Adrenal gland (tissue), 12 donors: ENCODE results near the gene FCAMR. TPM values are rescaled to one million over a fixed set of nuclear protein-coding genes. Genes with fewer than 3 reads are reported as not detected.
"Not testable (repeated sequence)": the region's sequence is repeated elsewhere in the genome, so short reads cannot be mapped to it uniquely, and the experiment has no call there.

ENCODE experiments used
- DNase-seq, 7 donors: peaks; one replicate each; pipeline ENCODE4 v3.0.0-alpha.2; 2019 to 2020
- H3K27ac ChIP-seq, 5 donors: fragments of 200-600 bp; sonication (generic) in 4 of 5; 1 replicate in 3 of 5; 2 replicates in 2 of 5; pipeline versions ENCODE4 v1.5.1 to v1.8.0; 2016 to 2020; ENCODE audit warnings: mild to moderate bottlenecking in 1 of 5
- H3K27me3 ChIP-seq: fragments of 200-600 bp; 2 replicates; pipeline ENCODE4 v1.8.0; 2021
- H3K36me3 ChIP-seq, 2 donors: fragments of 200-600 bp; replicated peaks in 1 of 2; 1 replicate in 1 of 2; 2 replicates in 1 of 2; pipeline versions ENCODE4 v1.5.1 to v1.8.0; 2018 to 2022
- H3K4me1 ChIP-seq, 2 donors: fragments of 200-600 bp; replicated peaks in 1 of 2; 1 replicate in 1 of 2; 2 replicates in 1 of 2; pipeline versions ENCODE4 v1.5.1 to v1.8.0; 2018 to 2021
- H3K4me3 ChIP-seq, 4 donors: fragments of 200-600 bp; sonication (generic) in 3 of 4; one replicate each; pipeline ENCODE4 v1.5.1; 2016 to 2018
- H3K9me3 ChIP-seq, 3 donors: fragments of 200-600 bp; sonication (generic) in 1 of 3; replicated peaks in 1 of 3; 1 replicate in 2 of 3; 2 replicates in 1 of 3; pipeline versions ENCODE4 v1.5.1 to v1.8.0; 2016 to 2021
- POLR2A ChIP-seq, 2 donors: fragments of 450-650 bp; IDR thresholded peaks; one replicate each; pipeline ENCODE4 v1.6.1; 2017; ENCODE audit warnings: antibody characterized with exemption in 2 of 2, mild to moderate bottlenecking in 2 of 2, moderate library complexity in 1 of 2
- WGBS, 4 donors: extraction: QIAGEN DNeasy Blood & Tissue Kit in 2 of 4; methylation state at CpG; one replicate each; pipeline versions ENCODE4 v1.1.5 to v1.1.7; 2013 to 2017; 5-methylcytosine and 5-hydroxymethylcytosine counted together
- intact Hi-C, 2 donors: fragments of 100-400 bp; cut with DNase I; formaldehyde crosslinking; loops; one replicate each; pipeline versions ENCODE4 v1.14.1 to v1.15.0; 2022 to 2023
- polyA plus RNA-seq, 3 donors: library from polyadenylated mRNA; stranded (reverse); fragments of 200-250 nt in 2 of 3; fragments of 350-450 nt in 1 of 3; fragmentation: Illumina TruSeq in 1 of 3; extraction: RNeasy Lipid Tissue Mini Kit (QIAGEN cat#74804) in 1 of 3; gene quantifications; one replicate each; pipeline ENCODE4 v1.2.3, GENCODE V29; 2013 to 2014
- total RNA-seq, 9 donors: library from RNA; depleted of rRNA in 4 of 9; stranded (reverse); fragments of >200 nt in 4 of 9; fragments of 120-200 nt in 1 of 9; fragmentation: NEBNext Ultra II Directional in 1 of 9; extraction: Animal tissue kit (Norgen Biotek cat#: 25700) in 1 of 9; gene quantifications; one replicate each; pipeline versions ENCODE4 v1.1.0 to v1.2.4, GENCODE V29; 2013 to 2023
- TF ChIP-seq, protein P1 (sequence below), 6 experiments: fragments of 450-650 bp in 4 of 6; fragments of 200-600 bp in 2 of 6; sonication (generic) in 1 of 6; IDR thresholded peaks; 1 replicate in 5 of 6; 2 replicates in 1 of 6; pipeline versions ENCODE4 v1.5.1 to v1.8.0; 2016 to 2021; ENCODE audit warnings: antibody characterized with exemption in 6 of 6, mild to moderate bottlenecking in 2 of 6, moderate library complexity in 1 of 6
- donor health status: healthy with polysubstance abuse.
- donor health status: Bipolar disorder and iron deficiency.
- donor health status: DM: yes; HTN: yes; CAD: no.
- donor health status: DM: no; HTN: no; CAD: no.
- donor health status: DM: no; HTN: no; CAD: no.
- donor health status: DM: yes; HTN: yes; CAD: no.

The FCAMR gene
- total and polyA plus RNA-seq, 12 donors: not detected

DNA sequence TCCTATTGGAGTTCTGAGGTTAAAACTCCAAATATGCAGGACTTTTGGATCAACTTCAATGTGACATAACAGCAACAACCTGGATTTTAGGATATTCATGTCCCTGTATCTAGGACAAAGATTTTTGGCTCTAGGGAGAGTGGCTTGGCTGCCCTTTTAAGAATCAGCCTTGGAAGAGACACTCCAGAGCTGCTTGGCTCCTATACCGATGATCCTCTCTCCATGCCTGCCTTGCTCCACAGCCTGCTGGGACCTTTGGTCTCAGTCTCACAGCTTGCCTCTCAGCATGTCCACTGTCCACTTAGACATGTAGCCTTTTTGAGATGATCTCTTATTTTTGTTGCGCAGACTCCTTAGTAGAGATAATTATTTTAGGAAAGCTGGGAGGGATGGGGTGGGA, 44.0 kb downstream of the FCAMR start:
- TF ChIP-seq POLR2A (IDR thresholded peaks at IDR 0.05): no peak
- TF ChIP-seq, protein P1, sequence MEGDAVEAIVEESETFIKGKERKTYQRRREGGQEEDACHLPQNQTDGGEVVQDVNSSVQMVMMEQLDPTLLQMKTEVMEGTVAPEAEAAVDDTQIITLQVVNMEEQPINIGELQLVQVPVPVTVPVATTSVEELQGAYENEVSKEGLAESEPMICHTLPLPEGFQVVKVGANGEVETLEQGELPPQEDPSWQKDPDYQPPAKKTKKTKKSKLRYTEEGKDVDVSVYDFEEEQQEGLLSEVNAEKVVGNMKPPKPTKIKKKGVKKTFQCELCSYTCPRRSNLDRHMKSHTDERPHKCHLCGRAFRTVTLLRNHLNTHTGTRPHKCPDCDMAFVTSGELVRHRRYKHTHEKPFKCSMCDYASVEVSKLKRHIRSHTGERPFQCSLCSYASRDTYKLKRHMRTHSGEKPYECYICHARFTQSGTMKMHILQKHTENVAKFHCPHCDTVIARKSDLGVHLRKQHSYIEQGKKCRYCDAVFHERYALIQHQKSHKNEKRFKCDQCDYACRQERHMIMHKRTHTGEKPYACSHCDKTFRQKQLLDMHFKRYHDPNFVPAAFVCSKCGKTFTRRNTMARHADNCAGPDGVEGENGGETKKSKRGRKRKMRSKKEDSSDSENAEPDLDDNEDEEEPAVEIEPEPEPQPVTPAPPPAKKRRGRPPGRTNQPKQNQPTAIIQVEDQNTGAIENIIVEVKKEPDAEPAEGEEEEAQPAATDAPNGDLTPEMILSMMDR (IDR thresholded peaks at IDR 0.05): no peak
- no peaks in the 10 kb centered on the region for H3K9me3 ChIP-seq
- H3K4me3 ChIP-seq: no peak overlapping the region
- H3K36me3 ChIP-seq: no peaks in the 10 kb centered on the region
- no peaks in the 10 kb centered on the region for H3K4me1 ChIP-seq
- H3K27ac ChIP-seq: no peak overlapping the region
- intact Hi-C loops: loop anchor here in 1 of 2 donors (10.0 kb wide), 1 partner anchor 59 kb away; no protein-coding TSS in a partner anchor
- no peaks in the 10 kb centered on the region for H3K27me3 ChIP-seq
- peak in 2 of 7 donors; percentile 26 to 43 for DNase-seq
- WGBS, 4 donors: 61 to 76% (median 68%) methylated on average over 2 of the region's 2 CpGs

- no peaks in the 10 kb centered on the region for H3K4me1 ChIP-seq
- H3K9me3 ChIP-seq: no peaks in the 10 kb centered on the region
- TF ChIP-seq, protein P1 (IDR thresholded peaks at IDR 0.05): no peak
- no peak for TF ChIP-seq POLR2A (IDR thresholded peaks at IDR 0.05)
- no peaks in the 10 kb centered on the region for H3K27me3 ChIP-seq
- H3K4me3 ChIP-seq: no peak overlapping the region
- no peak overlapping the region for H3K27ac ChIP-seq
- 74 to 83% (median 78%) methylated on average over 9 to 11 of the region's 11 CpGs for WGBS, 4 donors
- no peaks in the 10 kb centered on the region for H3K36me3 ChIP-seq
- peak in 5 of 7 donors; percentile 39 to 72 (median 45) for DNase-seq
- intact Hi-C loops: loop anchor here in 1 of 2 donors (10.0 kb wide), 1 partner anchor 60 kb away; no protein-coding TSS in a partner anchor
Measured at GRCh38 chr1:206925106-206925736, 45.0 kb downstream of the FCAMR start.

GRCh38 chr1:206924592-206925105, 45.6 kb downstream of the FCAMR start:
- DNase-seq: no peak

GRCh38 chr1:206923961-206924557, 46.2 kb downstream of the FCAMR start:
- not testable (repeated sequence) for H3K9me3 ChIP-seq
- intact Hi-C loops: loop anchor here in 1 of 2 donors (10.0 kb wide), 1 partner anchor 61 kb away; no protein-coding TSS in a partner anchor
- WGBS, 4 donors: 81 to 94% (median 87%) methylated on average over 4 of the region's 4 CpGs

More at GRCh38 chr1:206924592-206925105, 45.6 kb downstream of the FCAMR start:
- no peaks in the 10 kb centered on the region for H3K4me1 ChIP-seq
- H3K27me3 ChIP-seq: no peaks in the 10 kb centered on the region
- WGBS, 4 donors: 74 to 85% (median 84%) methylated on average over 8 of the region's 8 CpGs
- H3K27ac ChIP-seq: no peak overlapping the region
- no peak overlapping the region for H3K4me3 ChIP-seq
- TF ChIP-seq POLR2A (IDR thresholded peaks at IDR 0.05): no peak
- TF ChIP-seq, protein P1 (IDR thresholded peaks at IDR 0.05): no peak
- no peaks in the 10 kb centered on the region for H3K9me3 ChIP-seq
- intact Hi-C loops: loop anchor here in 1 of 2 donors (10.0 kb wide), 1 partner anchor 60 kb away; no protein-coding TSS in a partner anchor
- no peaks in the 10 kb centered on the region for H3K36me3 ChIP-seq

More at GRCh38 chr1:206923961-206924557, 46.2 kb downstream of the FCAMR start:
- DNase-seq, H3K4me1 ChIP-seq, H3K36me3 ChIP-seq, H3K4me3 ChIP-seq, H3K27ac ChIP-seq, H3K27me3 ChIP-seq: not testable (repeated sequence)
